ENCODE results near the gene DONSON. TPM values are rescaled to one million over a fixed set of nuclear protein-coding genes. Genes with fewer than 3 reads are reported as not detected.
A peak's percentile ranks its signal among the peaks of the same experiment; 100 is the strongest.
"Not testable (repeated sequence)": the region's sequence is repeated elsewhere in the genome, so short reads cannot be mapped to it uniquely, and the experiment has no call there.

The DONSON gene
- total RNA-seq, 1 donor from 2014 or later, result 23.1 TPM

DNA sequence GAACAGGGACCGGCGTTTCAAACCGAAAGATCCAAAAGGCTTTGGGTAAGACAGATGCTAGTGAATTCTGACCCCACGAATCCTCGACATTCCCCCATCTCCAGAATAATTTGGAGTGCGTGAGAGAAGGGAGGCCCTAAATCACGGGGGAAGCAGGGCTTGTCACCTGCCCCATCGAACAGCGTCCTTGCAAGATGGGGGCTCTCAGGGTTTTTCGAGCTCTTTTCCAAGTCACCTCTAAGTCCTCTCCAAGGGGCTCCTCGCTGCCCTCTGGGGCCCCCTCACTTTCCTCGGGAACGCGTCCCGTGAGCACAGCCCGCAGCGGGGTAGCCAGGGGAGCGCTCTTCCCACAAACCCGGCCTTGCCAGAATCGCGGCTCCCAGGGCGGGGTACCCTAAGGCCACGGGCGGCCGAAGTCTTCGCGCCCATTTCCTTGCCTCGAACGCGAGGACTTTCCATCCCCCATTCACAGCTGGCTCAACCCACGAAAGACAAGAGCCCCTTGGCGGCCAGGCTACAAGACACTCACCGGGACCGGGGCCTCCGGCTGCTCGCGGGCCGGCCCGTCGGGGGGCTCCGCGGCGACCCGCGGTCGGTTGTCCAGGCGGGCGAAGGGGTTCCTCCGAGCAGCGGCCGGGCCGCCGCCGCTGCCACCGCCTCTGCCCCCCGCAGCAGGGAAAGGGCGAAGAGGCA is 546 bp downstream of the DONSON start:
- H3K4me1 Mint-ChIP-seq (ENCODE audit: low read depth), result peaks cover 12% of the 10 kb centered on the region
- H3K4me3 Mint-ChIP-seq (ENCODE audit: low read depth), result peak overlapping the region; percentile 89
- H3K9me3 Mint-ChIP-seq (ENCODE audit: low read depth), result no peaks in the 10 kb centered on the region
- TF ChIP-seq, protein P1, sequence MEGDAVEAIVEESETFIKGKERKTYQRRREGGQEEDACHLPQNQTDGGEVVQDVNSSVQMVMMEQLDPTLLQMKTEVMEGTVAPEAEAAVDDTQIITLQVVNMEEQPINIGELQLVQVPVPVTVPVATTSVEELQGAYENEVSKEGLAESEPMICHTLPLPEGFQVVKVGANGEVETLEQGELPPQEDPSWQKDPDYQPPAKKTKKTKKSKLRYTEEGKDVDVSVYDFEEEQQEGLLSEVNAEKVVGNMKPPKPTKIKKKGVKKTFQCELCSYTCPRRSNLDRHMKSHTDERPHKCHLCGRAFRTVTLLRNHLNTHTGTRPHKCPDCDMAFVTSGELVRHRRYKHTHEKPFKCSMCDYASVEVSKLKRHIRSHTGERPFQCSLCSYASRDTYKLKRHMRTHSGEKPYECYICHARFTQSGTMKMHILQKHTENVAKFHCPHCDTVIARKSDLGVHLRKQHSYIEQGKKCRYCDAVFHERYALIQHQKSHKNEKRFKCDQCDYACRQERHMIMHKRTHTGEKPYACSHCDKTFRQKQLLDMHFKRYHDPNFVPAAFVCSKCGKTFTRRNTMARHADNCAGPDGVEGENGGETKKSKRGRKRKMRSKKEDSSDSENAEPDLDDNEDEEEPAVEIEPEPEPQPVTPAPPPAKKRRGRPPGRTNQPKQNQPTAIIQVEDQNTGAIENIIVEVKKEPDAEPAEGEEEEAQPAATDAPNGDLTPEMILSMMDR (IDR thresholded peaks at IDR 0.05; ENCODE audit: unreplicated experiment), result peak; percentile 28
- H3K27ac Mint-ChIP-seq, result peak overlapping the region; percentile 95
- peaks cover 4% of the 10 kb centered on the region for H3K36me3 Mint-ChIP-seq (ENCODE audit: insufficient read depth)
- DNase-seq (ENCODE audit: low spot score, unreplicated experiment), result peak; percentile 12
- no peaks in the 10 kb centered on the region for H3K27me3 Mint-ChIP-seq

DNA sequence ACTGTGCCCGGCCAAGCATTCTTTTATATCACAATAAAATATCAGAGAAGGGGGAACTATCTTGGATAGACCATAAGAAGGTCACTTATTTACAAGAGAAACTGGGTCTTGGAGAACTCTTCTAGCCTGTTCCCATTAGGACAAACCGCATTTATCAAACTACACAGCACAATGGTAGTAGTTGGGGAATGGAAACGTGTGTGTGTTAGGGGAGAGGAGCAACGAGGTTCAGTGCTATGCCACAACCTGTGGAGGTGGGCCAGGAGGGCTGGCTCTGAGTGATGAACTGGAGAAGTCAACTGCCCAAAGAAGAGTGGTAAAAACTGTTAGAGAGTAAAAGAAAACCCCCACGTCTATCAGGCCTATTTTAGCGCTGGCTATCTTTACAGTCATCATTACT is 1.6 kb downstream of the DONSON start:
- H3K36me3 Mint-ChIP-seq (ENCODE audit: insufficient read depth), result peaks cover 4% of the 10 kb centered on the region
- H3K27me3 Mint-ChIP-seq, result no peaks in the 10 kb centered on the region
- H3K4me3 Mint-ChIP-seq (ENCODE audit: low read depth), result peak overlapping the region; percentile 29
- no peaks in the 10 kb centered on the region for H3K9me3 Mint-ChIP-seq (ENCODE audit: low read depth)
- TF ChIP-seq, protein P1 (IDR thresholded peaks at IDR 0.05; ENCODE audit: unreplicated experiment), result no peak
- no peak for DNase-seq (ENCODE audit: low spot score, unreplicated experiment)
- H3K4me1 Mint-ChIP-seq (ENCODE audit: low read depth), result peaks cover 12% of the 10 kb centered on the region
- peak overlapping the region; percentile 8 for H3K27ac Mint-ChIP-seq

DNA sequence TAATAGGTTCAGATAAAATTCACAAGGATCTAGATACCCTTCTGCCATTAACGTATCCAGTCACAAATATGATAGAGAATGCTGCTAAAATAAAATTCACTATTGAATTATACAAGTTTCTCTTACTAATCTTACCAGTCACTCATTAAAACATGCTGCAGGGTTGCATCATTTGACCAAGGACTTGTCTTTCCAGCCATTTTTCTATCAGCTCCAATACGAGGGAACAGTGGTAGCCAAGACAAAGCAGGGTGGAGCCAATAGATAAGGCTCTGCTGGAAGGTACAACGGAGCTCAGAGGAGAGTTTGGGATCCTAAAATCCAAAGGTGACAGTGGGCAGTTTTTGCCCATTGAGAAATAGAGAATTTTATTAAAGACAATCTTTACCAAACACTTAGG is 4.0 kb downstream of the DONSON start:
- TF ChIP-seq, protein P1 (IDR thresholded peaks at IDR 0.05; ENCODE audit: unreplicated experiment), result no peak
- Mint-ChIP-seq H3K27ac (no peak overlapping the region), H3K27me3 (no peaks in the 10 kb centered on the region), H3K36me3 (ENCODE audit: insufficient read depth) (peaks cover 5% of the 10 kb centered on the region), H3K4me3 (ENCODE audit: low read depth) (no peak overlapping the region), H3K9me3 (ENCODE audit: low read depth) (no peaks in the 10 kb centered on the region), H3K4me1 (ENCODE audit: low read depth) (peaks cover 9% of the 10 kb centered on the region)
- DNase-seq (ENCODE audit: low spot score, unreplicated experiment), result no peak

- Mint-ChIP-seq H3K9me3 (ENCODE audit: low read depth) (no peaks in the 10 kb centered on the region), H3K4me3 (ENCODE audit: low read depth) (no peak overlapping the region), H3K4me1 (ENCODE audit: low read depth) (no peaks in the 10 kb centered on the region), H3K36me3 (ENCODE audit: insufficient read depth) (peaks cover 6% of the 10 kb centered on the region), H3K27ac (peak overlapping the region; percentile 45), H3K27me3 (no peaks in the 10 kb centered on the region)
- TF ChIP-seq, protein P1 (IDR thresholded peaks at IDR 0.05; ENCODE audit: unreplicated experiment), result no peak
- DNase-seq (ENCODE audit: low spot score, unreplicated experiment), result no peak
Observed at GRCh38 chr21:33578959-33579542, 9.4 kb downstream of the DONSON start.

- Mint-ChIP-seq H3K36me3 (ENCODE audit: insufficient read depth) (peaks cover 6% of the 10 kb centered on the region), H3K27ac (no peak overlapping the region), H3K4me1 (ENCODE audit: low read depth) (no peaks in the 10 kb centered on the region), H3K27me3 (no peaks in the 10 kb centered on the region), H3K9me3 (ENCODE audit: low read depth) (no peaks in the 10 kb centered on the region), H3K4me3 (ENCODE audit: low read depth) (no peak overlapping the region)
- TF ChIP-seq, protein P1 (IDR thresholded peaks at IDR 0.05; ENCODE audit: unreplicated experiment), result no peak
- no peak for DNase-seq (ENCODE audit: low spot score, unreplicated experiment)
Observed at GRCh38 chr21:33578214-33578613, 10.3 kb downstream of the DONSON start.

- H3K4me3 Mint-ChIP-seq (ENCODE audit: low read depth); H3K9me3 Mint-ChIP-seq (ENCODE audit: low read depth); DNase-seq (ENCODE audit: low spot score, unreplicated experiment); H3K4me1 Mint-ChIP-seq (ENCODE audit: low read depth); H3K36me3 Mint-ChIP-seq (ENCODE audit: insufficient read depth); H3K27me3 Mint-ChIP-seq: not testable (repeated sequence)
- H3K27ac Mint-ChIP-seq, result peak overlapping the region; percentile 45
Observed at GRCh38 chr21:33576741-33577141, 11.7 kb downstream of the DONSON start.
